Hepatocyte (in vitro differentiated cells): ENCODE data around the gene CECR2. TPM values are rescaled to one million over a fixed set of nuclear protein-coding genes. Genes with fewer than 3 reads are reported as not detected.

ENCODE experiments used
- DNase-seq: peaks from one replicate; pipeline ENCODE4 v3.0.0-alpha.2; 2016; ENCODE audit warnings: low spot score
- H2AFZ ChIP-seq: fragments of 200-600 bp; sonication (generic); 2 replicates; pipeline ENCODE4 v1.6.0; 2016; ENCODE audit warnings: antibody characterized with exemption, mild to moderate bottlenecking
- H3K27ac ChIP-seq: fragments of 200-600 bp; sonication (generic); 2 replicates; pipeline ENCODE4 v1.5.1; 2016; ENCODE audit warnings: mild to moderate bottlenecking
- H3K27me3 ChIP-seq: fragments of 200-600 bp; sonication (generic); 2 replicates; pipeline ENCODE4 v1.6.1; 2016
- H3K36me3 ChIP-seq: fragments of 200-600 bp; sonication (generic); replicated peaks from 2 replicates; pipeline ENCODE4 v1.5.1; 2016; ENCODE audit warnings: low read depth; ENCODE audit not compliant: insufficient read depth
- H3K4me1 ChIP-seq: fragments of 200-600 bp; sonication (generic); 2 replicates; pipeline ENCODE4 v1.5.1; 2016; ENCODE audit warnings: mild to moderate bottlenecking, moderate library complexity; ENCODE audit not compliant: insufficient read depth
- H3K4me2 ChIP-seq: fragments of 200-600 bp; sonication (generic); 2 replicates; pipeline ENCODE4 v1.6.0; 2016
- H3K4me3 ChIP-seq: fragments of 200-600 bp; sonication (generic); 2 replicates; pipeline ENCODE4 v1.5.1; 2016; ENCODE audit warnings: mild to moderate bottlenecking
- H3K79me2 ChIP-seq: fragments of 200-600 bp; sonication (generic); 2 replicates; pipeline ENCODE4 v1.6.0; 2017; ENCODE audit warnings: mild to moderate bottlenecking
- H3K9me2 ChIP-seq: fragments of 200-600 bp; sonication (generic); replicated peaks from 2 replicates; pipeline ENCODE4 v1.6.0; 2017; ENCODE audit warnings: mild to moderate bottlenecking; ENCODE audit not compliant: insufficient read depth
- H3K9me3 ChIP-seq: fragments of 200-600 bp; sonication (generic); 2 replicates; pipeline ENCODE4 v1.5.1; 2016; ENCODE audit warnings: low read depth, mild to moderate bottlenecking
- H4K20me1 ChIP-seq: fragments of 200-600 bp; sonication (generic); 2 replicates; pipeline ENCODE4 v1.6.0; 2016; ENCODE audit warnings: mild to moderate bottlenecking; ENCODE audit not compliant: insufficient read depth, poor library complexity, severe bottlenecking
- EZH2 ChIP-seq: fragments of 200-600 bp; sonication (generic); IDR thresholded peaks from 2 replicates; pipeline ENCODE4 v1.6.1; 2016; ENCODE audit warnings: antibody characterized with exemption, mild to moderate bottlenecking, borderline replicate concordance
- EZH2phosphoT487 ChIP-seq: fragments of 200-600 bp; sonication (generic); IDR thresholded peaks from one replicate; pipeline ENCODE4 v1.6.1; 2018; ENCODE audit warnings: antibody characterized with exemption, mild to moderate bottlenecking, low read depth, moderate library complexity; ENCODE audit not compliant: unreplicated experiment, severe bottlenecking
- WGBS: methylation state at CpG from one replicate; pipeline ENCODE4 v1.1.6; 2016; ENCODE audit warnings: low lambda C conversion rate; ENCODE audit errors: missing lambda C conversion rate; 5-methylcytosine and 5-hydroxymethylcytosine counted together
- polyA plus RNA-seq: library from polyadenylated mRNA; unstranded; fragments of >200 nt; fragmentation: Nextera tagmentation; extraction: Ambion mirVana; gene quantifications from 2 replicates; pipeline ENCODE4 v1.2.1, GENCODE V29; 2016
- total RNA-seq: library from RNA; depleted of rRNA; stranded (reverse); fragments of >200 nt; gene quantifications from 2 replicates; pipeline ENCODE4 v1.2.3, GENCODE V29; 2014
- TF ChIP-seq, protein P1 (sequence below): fragments of 200-600 bp; sonication (generic); IDR thresholded peaks from 2 replicates; pipeline ENCODE4 v1.5.1; 2016; ENCODE audit warnings: antibody characterized with exemption, mild to moderate bottlenecking; ENCODE audit not compliant: poor library complexity

CECR2 gene
- total and polyA plus RNA-seq, 2 experiments from 2014 or later: 2.2 to 3.6 TPM

DNA sequence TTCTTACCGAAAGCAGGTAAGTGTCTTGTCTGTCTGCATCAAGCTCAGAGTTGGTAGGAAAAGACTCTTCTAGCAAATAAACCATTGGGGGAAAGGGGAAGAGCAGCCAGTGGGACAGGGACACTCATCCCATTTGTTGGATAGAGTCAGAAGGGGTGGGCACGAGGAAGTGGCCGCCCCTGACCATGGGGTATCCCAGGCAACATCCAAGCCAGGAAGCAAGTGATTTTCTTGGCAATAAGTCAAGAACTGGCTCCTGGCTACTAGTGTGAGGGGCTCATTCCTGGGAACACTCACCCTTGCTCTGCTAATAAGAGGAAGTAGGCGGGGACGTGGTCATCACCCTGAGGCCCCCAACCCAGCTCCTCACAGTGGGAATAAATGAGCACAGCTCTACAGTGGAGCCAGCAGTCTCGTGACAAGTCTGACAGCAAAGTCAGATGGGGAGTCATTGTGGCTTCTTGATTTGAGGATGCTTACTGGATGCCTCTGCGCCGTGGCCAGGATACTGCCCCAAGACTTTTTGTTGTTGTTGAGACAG, 200.8 kb downstream of the CECR2 start:
- H3K36me3 ChIP-seq: no peaks in the 10 kb centered on the region
- H3K4me3 ChIP-seq: no peak overlapping the region
- H2AFZ ChIP-seq: no peak overlapping the region
- WGBS: 59% methylated on average over 8 of the region's 8 CpGs
- H4K20me1 ChIP-seq: no peaks in the 10 kb centered on the region
- peak overlapping the region; percentile 68 for H3K4me2 ChIP-seq
- no peaks in the 10 kb centered on the region for H3K27me3 ChIP-seq
- DNase-seq: peak; percentile 37
- no peaks in the 10 kb centered on the region for H3K79me2 ChIP-seq
- H3K9me3 ChIP-seq: no peaks in the 10 kb centered on the region
- no peaks in the 10 kb centered on the region for H3K9me2 ChIP-seq
- H3K27ac ChIP-seq: peak overlapping the region; percentile 54
- TF ChIP-seq EZH2: no peak
- no peak for TF ChIP-seq EZH2phosphoT487
- TF ChIP-seq, protein P1, sequence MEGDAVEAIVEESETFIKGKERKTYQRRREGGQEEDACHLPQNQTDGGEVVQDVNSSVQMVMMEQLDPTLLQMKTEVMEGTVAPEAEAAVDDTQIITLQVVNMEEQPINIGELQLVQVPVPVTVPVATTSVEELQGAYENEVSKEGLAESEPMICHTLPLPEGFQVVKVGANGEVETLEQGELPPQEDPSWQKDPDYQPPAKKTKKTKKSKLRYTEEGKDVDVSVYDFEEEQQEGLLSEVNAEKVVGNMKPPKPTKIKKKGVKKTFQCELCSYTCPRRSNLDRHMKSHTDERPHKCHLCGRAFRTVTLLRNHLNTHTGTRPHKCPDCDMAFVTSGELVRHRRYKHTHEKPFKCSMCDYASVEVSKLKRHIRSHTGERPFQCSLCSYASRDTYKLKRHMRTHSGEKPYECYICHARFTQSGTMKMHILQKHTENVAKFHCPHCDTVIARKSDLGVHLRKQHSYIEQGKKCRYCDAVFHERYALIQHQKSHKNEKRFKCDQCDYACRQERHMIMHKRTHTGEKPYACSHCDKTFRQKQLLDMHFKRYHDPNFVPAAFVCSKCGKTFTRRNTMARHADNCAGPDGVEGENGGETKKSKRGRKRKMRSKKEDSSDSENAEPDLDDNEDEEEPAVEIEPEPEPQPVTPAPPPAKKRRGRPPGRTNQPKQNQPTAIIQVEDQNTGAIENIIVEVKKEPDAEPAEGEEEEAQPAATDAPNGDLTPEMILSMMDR: no peak
- H3K4me1 ChIP-seq: peaks cover 19% of the 10 kb centered on the region

DNA sequence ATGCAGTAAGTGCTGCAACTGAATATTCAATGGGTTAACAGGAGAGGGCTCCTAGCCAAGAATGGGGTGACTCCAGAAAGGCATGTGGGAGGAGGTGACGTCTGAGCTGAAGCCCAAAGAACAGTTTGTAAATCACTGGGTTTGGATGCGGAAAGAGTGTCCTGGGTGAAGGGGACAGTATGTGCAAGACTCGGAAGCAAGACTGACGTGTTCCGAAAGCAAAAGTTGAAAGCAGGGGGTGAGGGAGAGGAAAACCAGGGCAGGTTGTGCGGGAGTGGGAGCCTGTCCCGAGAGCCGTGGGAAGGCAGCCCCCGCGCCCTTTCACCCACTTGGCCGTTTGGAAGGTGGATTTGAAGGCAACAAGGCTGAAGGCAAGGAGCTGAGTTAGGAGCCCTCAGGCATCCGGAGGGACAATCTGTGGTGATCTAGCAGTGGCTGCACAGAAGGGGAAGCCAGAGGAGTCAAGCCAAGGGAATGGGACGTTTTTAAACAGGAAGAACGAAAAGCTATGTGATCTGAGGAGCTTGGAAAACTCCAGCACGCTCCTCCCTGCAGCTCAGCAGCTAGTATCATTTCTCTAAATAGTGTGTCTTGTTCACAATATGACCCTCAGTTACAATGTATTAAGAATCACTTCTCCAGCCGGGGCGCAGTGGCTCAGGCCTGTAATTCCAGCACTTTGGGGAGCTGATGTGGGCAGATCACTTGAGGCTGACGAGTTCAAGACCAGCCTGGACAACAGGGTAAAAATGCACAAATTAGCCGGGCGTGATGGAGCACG, 201.8 kb downstream of the CECR2 start:
- peak; percentile 49 for DNase-seq
- no peaks in the 10 kb centered on the region for H3K9me3 ChIP-seq
- H3K9me2 ChIP-seq: no peaks in the 10 kb centered on the region
- peak overlapping the region; percentile 66 for H3K27ac ChIP-seq
- TF ChIP-seq, protein P1: no peak
- TF ChIP-seq EZH2phosphoT487 (no peak), EZH2 (no peak)
- peaks cover 19% of the 10 kb centered on the region for H3K4me1 ChIP-seq
- peak overlapping the region; percentile 67 for H3K4me2 ChIP-seq
- no peaks in the 10 kb centered on the region for H4K20me1 ChIP-seq
- no peak overlapping the region for H3K4me3 ChIP-seq
- 56% methylated on average over 21 of the region's 21 CpGs for WGBS
- H2AFZ ChIP-seq: no peak overlapping the region
- no peaks in the 10 kb centered on the region for H3K36me3 ChIP-seq
- no peaks in the 10 kb centered on the region for H3K79me2 ChIP-seq
- no peaks in the 10 kb centered on the region for H3K27me3 ChIP-seq

DNA sequence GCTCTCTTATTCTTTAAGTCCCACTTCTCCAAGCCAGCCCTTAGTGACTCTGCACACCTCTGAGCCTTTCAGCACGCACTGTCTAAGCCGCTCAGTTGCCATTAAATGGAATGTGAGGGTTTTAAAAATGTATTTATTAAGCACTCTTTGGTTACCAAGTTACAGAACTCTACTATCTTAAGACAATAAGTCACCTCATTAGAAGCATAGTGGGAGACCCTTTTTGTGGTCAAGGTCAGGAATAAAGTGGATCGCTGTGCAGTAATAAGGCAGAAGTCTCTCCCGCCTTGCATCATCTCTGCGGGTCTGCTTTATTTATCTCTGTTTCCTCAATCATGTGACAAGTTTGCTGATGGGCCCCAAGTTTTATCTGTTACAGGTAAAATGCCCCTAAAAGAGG, 205.9 kb downstream of the CECR2 start:
- TF ChIP-seq EZH2phosphoT487 (no peak), EZH2 (no peak)
- TF ChIP-seq, protein P1: no peak
- H4K20me1 ChIP-seq: no peaks in the 10 kb centered on the region
- no peaks in the 10 kb centered on the region for H3K9me3 ChIP-seq
- no peak for DNase-seq
- no peak overlapping the region for H3K27ac ChIP-seq
- peaks cover 8% of the 10 kb centered on the region for H3K4me1 ChIP-seq
- no peak overlapping the region for H3K4me3 ChIP-seq
- H3K27me3 ChIP-seq: no peaks in the 10 kb centered on the region
- H2AFZ ChIP-seq: no peak overlapping the region
- H3K79me2 ChIP-seq: no peaks in the 10 kb centered on the region
- 74% methylated on average over 5 of the region's 5 CpGs for WGBS
- H3K9me2 ChIP-seq: no peaks in the 10 kb centered on the region
- no peak overlapping the region for H3K4me2 ChIP-seq
- no peaks in the 10 kb centered on the region for H3K36me3 ChIP-seq
